Suprapubic skin (tissue), 4 donors: ENCODE results near the gene KCND3. TPM values are rescaled to one million over a fixed set of nuclear protein-coding genes. Genes with fewer than 3 reads are reported as not detected.

Experiments
- DNase-seq, 2 donors: peaks; one replicate each; pipeline ENCODE4 v3.0.0-alpha.2; 2019; ENCODE audit warnings: low spot score in 2 of 2
- H3K27ac ChIP-seq: fragments of 200-600 bp; sonication (generic); one replicate; pipeline ENCODE4 v1.5.1; 2019
- H3K27me3 ChIP-seq: fragments of 200-600 bp; sonication (generic); one replicate; pipeline ENCODE4 v1.5.1; 2019
- H3K36me3 ChIP-seq: fragments of 200-600 bp; sonication (generic); one replicate; pipeline ENCODE4 v1.5.1; 2019
- H3K4me1 ChIP-seq: fragments of 200-600 bp; sonication (generic); one replicate; pipeline ENCODE4 v1.5.1; 2019
- H3K4me3 ChIP-seq: fragments of 200-600 bp; sonication (generic); one replicate; pipeline ENCODE4 v1.5.1; 2019; ENCODE audit warnings: mild to moderate bottlenecking
- H3K9me3 ChIP-seq: fragments of 200-600 bp; sonication (generic); one replicate; pipeline ENCODE4 v1.5.1; 2019
- CTCF ChIP-seq, 2 donors: fragments of 200-600 bp in 1 of 2; fragments of 450-650 bp in 1 of 2; sonication (generic) in 1 of 2; IDR thresholded peaks; one replicate each; pipeline ENCODE4 v1.5.1; 2016 to 2019; ENCODE audit warnings: antibody characterized with exemption in 2 of 2, mild to moderate bottlenecking in 1 of 2, moderate library complexity in 1 of 2
- EP300 ChIP-seq: sonication (generic); formaldehyde crosslinking; IDR thresholded peaks from one replicate; pipeline ENCODE4 v1.6.1; 2017; ENCODE audit warnings: antibody characterized with exemption
- POLR2A ChIP-seq, 2 donors: fragments of 450-650 bp; IDR thresholded peaks; one replicate each; pipeline ENCODE4 v1.6.1; 2017; ENCODE audit warnings: antibody characterized with exemption in 2 of 2, mild to moderate bottlenecking in 2 of 2, moderate library complexity in 2 of 2
- POLR2AphosphoS5 ChIP-seq, 3 donors: sonication (generic); formaldehyde crosslinking; IDR thresholded peaks; one replicate each; pipeline ENCODE4 v1.6.1; 2017; ENCODE audit warnings: antibody characterized with exemption in 3 of 3
- WGBS: methylation state at CpG from one replicate; pipeline ENCODE4 v1.1.5; 2018; 5-methylcytosine and 5-hydroxymethylcytosine counted together
- total RNA-seq, 4 donors: library from RNA; depleted of rRNA; stranded (reverse); fragments of >200 nt; gene quantifications; one replicate each; pipeline ENCODE4 v1.1.0, GENCODE V29; 2016

KCND3 gene
- total RNA-seq, 4 donors from 2014 or later = 6.8 to 11.4 (median 10.2) TPM

GRCh38 chr1:111789142-111789541, 200.3 kb downstream of the KCND3 start:
- no peak for DNase-seq
- WGBS = 77% methylated on average over 5 of the region's 5 CpGs
- H3K27ac ChIP-seq = no peak overlapping the region
- H3K27me3 ChIP-seq = no peaks in the 10 kb centered on the region
- no peaks in the 10 kb centered on the region for H3K9me3 ChIP-seq
- H3K4me3 ChIP-seq = no peak overlapping the region
- no peak for TF ChIP-seq CTCF (IDR thresholded peaks at IDR 0.05)
- TF ChIP-seq POLR2AphosphoS5 (IDR thresholded peaks at IDR 0.05) = no peak
- no peak for TF ChIP-seq POLR2A (IDR thresholded peaks at IDR 0.05)
- peaks cover 3% of the 10 kb centered on the region for H3K4me1 ChIP-seq
- no peaks in the 10 kb centered on the region for H3K36me3 ChIP-seq

- TF ChIP-seq EP300 = no peak
- TF ChIP-seq POLR2AphosphoS5 (IDR thresholded peaks at IDR 0.05) = no peak
- TF ChIP-seq CTCF (IDR thresholded peaks at IDR 0.05) = no peak
- no peak for TF ChIP-seq POLR2A (IDR thresholded peaks at IDR 0.05)
- Histone ChIP-seq H3K4me3 (no peak overlapping the region), H3K27ac (no peak overlapping the region), H3K9me3 (no peaks in the 10 kb centered on the region), H3K4me1 (peaks cover 3% of the 10 kb centered on the region), H3K36me3 (no peaks in the 10 kb centered on the region), H3K27me3 (no peaks in the 10 kb centered on the region)
- DNase-seq = no peak
- WGBS = 96% methylated on average over 8 of the region's 9 CpGs
These were observed 202.7 kb downstream of the KCND3 start for GRCh38 chr1:111786669-111787207.

GRCh38 chr1:111784273-111784901, 205.1 kb downstream of the KCND3 start:
- Histone ChIP-seq H3K9me3 (no peaks in the 10 kb centered on the region), H3K4me3 (no peak overlapping the region), H3K27me3 (no peaks in the 10 kb centered on the region), H3K36me3 (no peaks in the 10 kb centered on the region), H3K4me1 (peaks cover 3% of the 10 kb centered on the region), H3K27ac (no peak overlapping the region)
- TF ChIP-seq EP300 (no peak), POLR2A (IDR thresholded peaks at IDR 0.05) (no peak), POLR2AphosphoS5 (IDR thresholded peaks at IDR 0.05) (no peak), CTCF (IDR thresholded peaks at IDR 0.05) (no peak)
- WGBS = 89% methylated on average over 4 of the region's 4 CpGs
- DNase-seq = no peak

DNA sequence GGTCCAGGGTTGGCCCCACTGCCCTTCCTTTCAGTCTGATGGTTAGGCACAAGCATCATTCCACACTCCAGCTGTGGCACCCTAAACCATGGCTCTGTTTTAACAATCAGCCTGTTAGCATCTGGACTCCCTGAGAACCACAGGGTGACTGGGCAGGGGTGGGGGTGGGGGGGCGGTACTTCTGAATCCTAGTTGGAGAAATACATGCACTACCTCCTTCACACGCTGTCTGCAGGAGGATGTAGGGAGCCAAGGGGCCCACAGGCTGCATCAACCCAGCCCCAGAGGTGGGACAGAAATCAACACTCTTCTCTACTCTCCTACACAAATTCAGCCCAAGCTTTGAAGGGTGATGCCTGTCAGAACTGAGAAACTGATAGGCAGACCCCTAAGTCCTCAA, 209.9 kb downstream of the KCND3 start:
- H3K4me1 ChIP-seq = no peaks in the 10 kb centered on the region
- H3K36me3 ChIP-seq = no peaks in the 10 kb centered on the region
- TF ChIP-seq POLR2AphosphoS5 (IDR thresholded peaks at IDR 0.05) (no peak), EP300 (no peak), CTCF (IDR thresholded peaks at IDR 0.05) (no peak), POLR2A (IDR thresholded peaks at IDR 0.05) (no peak)
- H3K27ac ChIP-seq = no peak overlapping the region
- WGBS = 93% methylated on average over 2 of the region's 2 CpGs
- H3K9me3 ChIP-seq = no peaks in the 10 kb centered on the region
- no peak overlapping the region for H3K4me3 ChIP-seq
- no peaks in the 10 kb centered on the region for H3K27me3 ChIP-seq
- DNase-seq = no peak

DNA sequence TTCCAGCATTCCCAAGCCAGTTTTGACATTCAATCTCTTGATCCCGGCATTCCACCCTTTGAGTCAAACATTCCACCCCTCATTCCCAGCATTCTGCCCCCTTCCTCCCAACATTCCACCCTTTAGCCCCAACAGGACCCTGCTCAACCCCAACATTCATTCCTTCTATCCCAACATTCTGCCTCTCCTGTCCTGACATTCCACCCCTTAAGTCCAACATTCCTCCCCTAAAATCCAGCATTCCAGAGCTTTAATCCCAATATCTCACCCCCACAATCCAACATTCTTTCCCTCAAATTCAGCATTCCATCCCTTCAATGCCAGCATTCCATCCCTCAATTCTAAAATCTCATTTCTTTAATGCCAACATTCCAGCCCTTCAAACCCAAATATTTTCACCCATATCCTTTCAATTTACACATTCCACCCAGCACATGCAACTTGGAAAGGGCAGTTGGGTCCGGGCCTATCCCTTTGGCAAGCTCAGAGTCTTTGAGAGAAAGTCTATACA, 210.9 kb downstream of the KCND3 start:
- Histone ChIP-seq H3K27ac (no peak overlapping the region), H3K27me3 (no peaks in the 10 kb centered on the region), H3K9me3 (no peaks in the 10 kb centered on the region), H3K4me1 (no peaks in the 10 kb centered on the region), H3K4me3 (no peak overlapping the region), H3K36me3 (no peaks in the 10 kb centered on the region)
- TF ChIP-seq POLR2A (IDR thresholded peaks at IDR 0.05) = no peak
- TF ChIP-seq POLR2AphosphoS5 (IDR thresholded peaks at IDR 0.05) = no peak
- TF ChIP-seq CTCF (IDR thresholded peaks at IDR 0.05) = no peak
- TF ChIP-seq EP300 = no peak
- WGBS = 66% methylated on average over 2 of the region's 2 CpGs
- DNase-seq = no peak
